ENCODE measurements around the gene PLA2G7.

- TF ChIP-seq CTCF (conservative IDR thresholded peaks at IDR 0.05; ENCODE audit: low read depth, low read length) (no peak), EZH2 (IDR thresholded peaks at IDR 0.05; ENCODE audit: borderline replicate concordance, low read depth, low read length, poor library complexity, severe bottlenecking) (no peak)
Measured at GRCh38 chr6:46755865-46756264, 20.7 kb upstream of the PLA2G7 start.

Data from A673 (cell line).